Measurements from ENCODE around the gene CDK2AP2. TPM values are rescaled to one million over a fixed set of nuclear protein-coding genes. Genes with fewer than 3 reads are reported as not detected.

Gene CDK2AP2
- polyA plus RNA-seq, 3 donors = 47.8 to 80.2 (median 78.5) TPM

- Mint-ChIP-seq H3K4me1 (peaks cover 36% of the 10 kb centered on the region), H3K27ac (peak overlapping the region; percentile 94 to 98 (median 96)), H3K36me3 (peaks cover 0 to 2% of the 10 kb centered on the region in 2 donors), H3K9me3 (peaks cover 0 to 2% (median 0%) of the 10 kb centered on the region in 7 donors), H3K27me3 (ENCODE audit: low read depth in 3 of 3) (peaks cover 4 to 15% (median 5%) of the 10 kb centered on the region in 3 donors), H3K4me3 (peak overlapping the region; percentile 79 to 86)
- Histone ChIP-seq H3K36me3 (replicated peaks in 1 of 2; ENCODE audit: control insufficient read depth in 1 of 2, insufficient read depth in 2 of 2, low read length in 2 of 2) (no peaks in the 10 kb centered on the region), H3K9me3 (replicated peaks in 1 of 2; ENCODE audit: control insufficient read depth in 1 of 2, insufficient read depth in 1 of 2, low read length in 2 of 2) (no peaks in the 10 kb centered on the region), H3K79me2 (ENCODE audit: insufficient read depth, low read length) (peaks cover 7% of the 10 kb centered on the region), H2AFZ (ENCODE audit: insufficient read depth, low read depth, low read length, poor library complexity, severe bottlenecking) (peak overlapping the region; percentile 86), H3K27ac (ENCODE audit: low read depth in 1 of 2, low read length in 2 of 2) (peak overlapping the region; percentile 79 to 87), H3K27me3 (ENCODE audit: control insufficient read depth in 2 of 2, insufficient read depth in 2 of 2, low read length in 2 of 2) (no peaks in the 10 kb centered on the region), H3K9ac (ENCODE audit: insufficient read depth, low read length, poor library complexity, severe bottlenecking) (peak overlapping the region; percentile 87), H4K20me1 (ENCODE audit: insufficient read depth, low read length) (no peaks in the 10 kb centered on the region), H3K4me3 (replicated peaks in 1 of 3; ENCODE audit: low read depth in 2 of 3, low read length in 3 of 3) (peak overlapping the region; percentile 80 to 85 (median 82)), H3K4me1 (ENCODE audit: control insufficient read depth in 1 of 2, insufficient read depth in 2 of 2, low read length in 2 of 2) (peaks cover 36 to 54% of the 10 kb centered on the region in 2 donors), H3K4me2 (replicated peaks; ENCODE audit: extremely low read depth, low read length, poor library complexity, severe bottlenecking) (peak overlapping the region; percentile 97)
- WGBS (ENCODE audit: insufficient coverage) = 68% methylated on average over 15 of the region's 20 CpGs
- no peak for TF ChIP-seq CTCF (IDR thresholded peaks at IDR 0.05)
- intact Hi-C loops (cut with micrococcal nuclease) = loop anchor here in 1 of 2 donors (2.0 kb wide), 1 partner anchor 35 kb away; the partner anchor contains the start of gene RPS6KB2
- peak; percentile 90 to 91 (median 91) for DNase-seq
These were observed 44.1 kb downstream of the CDK2AP2 start for GRCh38 chr11:67463680-67464410.

DNA sequence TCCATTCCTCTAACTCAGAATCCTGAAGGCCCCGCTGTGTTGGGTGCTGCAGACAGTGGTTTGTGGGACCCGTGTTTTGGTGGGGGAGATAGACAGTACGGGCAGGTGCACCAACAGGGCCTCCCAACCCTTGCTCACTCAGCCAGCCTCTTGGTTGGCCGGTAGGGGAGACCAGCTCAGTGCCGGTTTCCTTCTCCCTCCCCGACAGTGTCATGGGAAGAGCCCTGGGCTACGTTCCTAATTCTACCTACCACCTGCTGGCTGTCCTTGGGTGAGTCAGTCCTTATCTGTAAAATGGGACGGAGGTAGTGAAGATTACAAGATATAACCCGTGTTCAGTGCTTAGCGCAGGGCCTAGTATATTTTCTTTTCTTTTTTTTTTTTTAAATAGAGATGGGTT lies 44.8 kb downstream of the CDK2AP2 start:
- Histone ChIP-seq H4K20me1 (ENCODE audit: insufficient read depth, low read length) (no peaks in the 10 kb centered on the region), H3K27ac (ENCODE audit: low read depth in 1 of 2, low read length in 2 of 2) (peak overlapping the region; percentile 79 to 87), H3K27me3 (ENCODE audit: control insufficient read depth in 2 of 2, insufficient read depth in 2 of 2, low read length in 2 of 2) (no peaks in the 10 kb centered on the region), H2AFZ (ENCODE audit: insufficient read depth, low read depth, low read length, poor library complexity, severe bottlenecking) (no peak overlapping the region), H3K4me3 (replicated peaks in 1 of 3; ENCODE audit: low read depth in 2 of 3, low read length in 3 of 3) (no peak overlapping the region), H3K4me1 (ENCODE audit: control insufficient read depth in 1 of 2, insufficient read depth in 2 of 2, low read length in 2 of 2) (peaks cover 32 to 47% of the 10 kb centered on the region in 2 donors), H3K9me3 (replicated peaks in 1 of 2; ENCODE audit: control insufficient read depth in 1 of 2, insufficient read depth in 1 of 2, low read length in 2 of 2) (no peaks in the 10 kb centered on the region), H3K79me2 (ENCODE audit: insufficient read depth, low read length) (peaks cover 7% of the 10 kb centered on the region), H3K9ac (ENCODE audit: insufficient read depth, low read length, poor library complexity, severe bottlenecking) (no peak overlapping the region), H3K36me3 (replicated peaks in 1 of 2; ENCODE audit: control insufficient read depth in 1 of 2, insufficient read depth in 2 of 2, low read length in 2 of 2) (no peaks in the 10 kb centered on the region), H3K4me2 (replicated peaks; ENCODE audit: extremely low read depth, low read length, poor library complexity, severe bottlenecking) (no peak overlapping the region)
- peaks cover 0 to 2% of the 10 kb centered on the region in 2 donors for H3K36me3 Mint-ChIP-seq
- WGBS (ENCODE audit: insufficient coverage) = 100% methylated on average over 1 of the region's 10 CpGs
- H3K4me1 Mint-ChIP-seq = peaks cover 32% of the 10 kb centered on the region
- no peak overlapping the region for H3K4me3 Mint-ChIP-seq
- peaks cover 2 to 12% (median 5%) of the 10 kb centered on the region in 3 donors for H3K27me3 Mint-ChIP-seq (ENCODE audit: low read depth in 3 of 3)
- intact Hi-C loops (cut with micrococcal nuclease) = no loop called here
- no peak for TF ChIP-seq CTCF (IDR thresholded peaks at IDR 0.05)
- no peak for DNase-seq
- H3K27ac Mint-ChIP-seq = peak overlapping the region; percentile 94 to 98 (median 96)
- H3K9me3 Mint-ChIP-seq = peaks cover 0 to 2% (median 0%) of the 10 kb centered on the region in 7 donors

All from CD14-positive monocyte (primary cell).